ENCODE results near the gene OXTR.

OXTR gene

GRCh38 chr3:8775181-8775580 is 5.8 kb upstream of the OXTR start:
- DNase-seq (ENCODE audit: low read depth, low spot score): no peak
- no peak overlapping the region for H3K4me3 ChIP-seq (ENCODE audit: low read depth, low read length)
- no peak for TF ChIP-seq CTCF (IDR thresholded peaks at IDR 0.05; ENCODE audit: low read depth, low read length)
- in situ Hi-C loops (cut with HindIII; ENCODE audit: low sequenced_read_pairs): no loop called here

- in situ Hi-C loops (cut with HindIII; ENCODE audit: low sequenced_read_pairs): no loop called here
- no peak for TF ChIP-seq CTCF (IDR thresholded peaks at IDR 0.05; ENCODE audit: low read depth, low read length)
- no peak for DNase-seq (ENCODE audit: low read depth, low spot score)
- no peak overlapping the region for H3K4me3 ChIP-seq (ENCODE audit: low read depth, low read length)
Measured at GRCh38 chr3:8773941-8774542, 4.6 kb upstream of the OXTR start.

- peak overlapping the region; percentile 58 for H3K4me3 ChIP-seq (ENCODE audit: low read depth, low read length)
- no peak for TF ChIP-seq CTCF (IDR thresholded peaks at IDR 0.05; ENCODE audit: low read depth, low read length)
- DNase-seq (ENCODE audit: low read depth, low spot score): no peak
- in situ Hi-C loops (cut with HindIII; ENCODE audit: low sequenced_read_pairs): no loop called here
Measured at GRCh38 chr3:8768364-8769087, 887 bp downstream of the OXTR start.

- in situ Hi-C loops (cut with HindIII; ENCODE audit: low sequenced_read_pairs): no loop called here
- DNase-seq (ENCODE audit: low read depth, low spot score): no peak
- peak; percentile 30 for TF ChIP-seq CTCF (IDR thresholded peaks at IDR 0.05; ENCODE audit: low read depth, low read length)
- H3K4me3 ChIP-seq (ENCODE audit: low read depth, low read length): peak overlapping the region; percentile 58
Measured at GRCh38 chr3:8767667-8768363, 1.6 kb downstream of the OXTR start.

GRCh38 chr3:8767256-8767666 is 2.2 kb downstream of the OXTR start:
- peak overlapping the region; percentile 31 for H3K4me3 ChIP-seq (ENCODE audit: low read depth, low read length)
- in situ Hi-C loops (cut with HindIII; ENCODE audit: low sequenced_read_pairs): no loop called here
- TF ChIP-seq CTCF (IDR thresholded peaks at IDR 0.05; ENCODE audit: low read depth, low read length): no peak
- DNase-seq (ENCODE audit: low read depth, low spot score): no peak

GRCh38 chr3:8766148-8766547 is 3.3 kb downstream of the OXTR start:
- TF ChIP-seq CTCF (IDR thresholded peaks at IDR 0.05; ENCODE audit: low read depth, low read length): no peak
- peak overlapping the region; percentile 17 for H3K4me3 ChIP-seq (ENCODE audit: low read depth, low read length)
- in situ Hi-C loops (cut with HindIII; ENCODE audit: low sequenced_read_pairs): no loop called here
- no peak for DNase-seq (ENCODE audit: low read depth, low spot score)
